A673 (cell line): ENCODE results near the gene DNAJC6. TPM values are rescaled to one million over a fixed set of nuclear protein-coding genes. Genes with fewer than 3 reads are reported as not detected.

Experiments
- BruUV-seq: library from RNA; stranded (reverse); fragments of 400-500 nt; replicated peaks from 2 replicates; lab custom pipeline; 2021; lab: Mats Ljungman, UMichigan
- CTCF ChIA-PET: fragments of 300-600 bp; sonication (Branson Sonifier 250); formaldehyde crosslinking; loops from one replicate; lab custom pipeline; 2022; ENCODE audit warnings: antibody characterized with exemption; lab: Charles Lee
- POLR2A ChIA-PET: fragments of 300-600 bp; sonication (Branson Sonifier 250); formaldehyde crosslinking; loops from one replicate; lab custom pipeline; 2022; ENCODE audit warnings: antibody characterized with exemption; ENCODE audit not compliant: low non-redundant PET; lab: Charles Lee
- DNase-seq: peaks from one replicate; pipeline ENCODE4 v3.0.0-alpha.2; 2015; ENCODE audit warnings: low spot score
- H3K27ac ChIP-seq: fragments of 200-600 bp; sonication (generic); 2 replicates; pipeline ENCODE4 v1.5.1; 2016; ENCODE audit warnings: mixed run types, low read depth, mild to moderate bottlenecking, mixed read lengths, antibody characterized with exemption, low read length; ENCODE audit not compliant: poor library complexity, severe bottlenecking
- H3K27me3 ChIP-seq: fragments of 200-600 bp; sonication (generic); replicated peaks from 2 replicates; pipeline ENCODE4 v1.6.1; 2017; ENCODE audit warnings: mixed run types, low read depth, mild to moderate bottlenecking, mixed read lengths, antibody characterized with exemption, low read length; ENCODE audit not compliant: insufficient read depth, poor library complexity
- H3K36me3 ChIP-seq: fragments of 200-600 bp; sonication (generic); 2 replicates; pipeline ENCODE4 v1.6.1; 2016; ENCODE audit warnings: mixed run types, mild to moderate bottlenecking, mixed read lengths, antibody characterized with exemption, low read length; ENCODE audit not compliant: insufficient read depth, poor library complexity, severe bottlenecking
- H3K4me1 ChIP-seq: fragments of 200-600 bp; sonication (generic); 2 replicates; pipeline ENCODE4 v1.6.1; 2017; ENCODE audit warnings: mixed run types, mild to moderate bottlenecking, mixed read lengths, antibody characterized with exemption, low read length; ENCODE audit not compliant: insufficient read depth, poor library complexity, severe bottlenecking
- H3K4me3 ChIP-seq: fragments of 200-600 bp; sonication (generic); 2 replicates; pipeline ENCODE4 v1.5.1; 2016; ENCODE audit warnings: low read depth, mixed run types, mild to moderate bottlenecking, mixed read lengths, low read length; ENCODE audit not compliant: poor library complexity, severe bottlenecking
- H3K9me3 ChIP-seq: fragments of 200-600 bp; sonication (generic); 2 replicates; pipeline ENCODE4 v1.6.1; 2016; ENCODE audit warnings: mixed run types, low read depth, mild to moderate bottlenecking, mixed read lengths, antibody characterized with exemption, low read length; ENCODE audit not compliant: poor library complexity, severe bottlenecking
- CTCF ChIP-seq: fragments of 300-800, 200-600 bp; sonication (generic); conservative IDR thresholded peaks from 2 replicates; pipeline ENCODE4 v1.5.1; 2017; ENCODE audit warnings: low read depth, mild to moderate bottlenecking, antibody characterized with exemption, low read length, moderate library complexity, mixed read lengths
- EZH2 ChIP-seq: fragments of 200-600 bp; sonication (generic); IDR thresholded peaks from 2 replicates; pipeline ENCODE4 v1.6.1; 2017; ENCODE audit warnings: borderline replicate concordance, low read depth, mild to moderate bottlenecking, mixed read lengths, antibody characterized with exemption, low read length; ENCODE audit not compliant: poor library complexity, severe bottlenecking
- intact Hi-C: fragments of 100-400 bp; cut with micrococcal nuclease; formaldehyde crosslinking; loops from one replicate; pipeline ENCODE4 v1.10.0; 2022; ENCODE audit not compliant: unreplicated experiment
- total RNA-seq: library from RNA; stranded (reverse); gene quantifications from 2 replicates; pipeline ENCODE4 v1.2.3, GENCODE V29; 2021

Gene DNAJC6
- total RNA-seq, 1 experiment from 2014 or later = 1.1 TPM

GRCh38 chr1:65308781-65309303 is 501 bp upstream of the DNAJC6 start:
- no peaks in the 10 kb centered on the region for H3K9me3 ChIP-seq
- ChIA-PET CTCF (interaction anchor here (0.7 kb wide), 1 partner anchor 1040 kb away, joined by 6 read pairs; no protein-coding TSS in a partner anchor), POLR2A (no interaction called here)
- no TSS peak for BruUV-seq
- H3K4me1 ChIP-seq = peaks cover 6% of the 10 kb centered on the region
- H3K27ac ChIP-seq = no peak overlapping the region
- peaks cover 62% of the 10 kb centered on the region for H3K27me3 ChIP-seq
- no peak for DNase-seq
- peak overlapping the region; percentile 32 for H3K4me3 ChIP-seq
- no peak for TF ChIP-seq EZH2
- no peak for TF ChIP-seq CTCF
- intact Hi-C loops = no loop called here
- no peaks in the 10 kb centered on the region for H3K36me3 ChIP-seq

GRCh38 chr1:65310078-65310587 is 790 bp downstream of the DNAJC6 start:
- H3K4me1 ChIP-seq = peaks cover 6% of the 10 kb centered on the region
- no TSS peak for BruUV-seq
- H3K36me3 ChIP-seq = no peaks in the 10 kb centered on the region
- peaks cover 73% of the 10 kb centered on the region for H3K27me3 ChIP-seq
- DNase-seq = no peak
- intact Hi-C loops = no loop called here
- H3K27ac ChIP-seq = no peak overlapping the region
- ChIA-PET CTCF (no interaction called here), POLR2A (no interaction called here)
- TF ChIP-seq EZH2 = no peak
- TF ChIP-seq CTCF = no peak
- peak overlapping the region; percentile 32 for H3K4me3 ChIP-seq
- H3K9me3 ChIP-seq = no peaks in the 10 kb centered on the region

GRCh38 chr1:65311760-65312159 is 2.4 kb downstream of the DNAJC6 start:
- Histone ChIP-seq H3K4me3 (no peak overlapping the region), H3K27me3 (peaks cover 71% of the 10 kb centered on the region), H3K36me3 (no peaks in the 10 kb centered on the region), H3K9me3 (no peaks in the 10 kb centered on the region), H3K27ac (no peak overlapping the region), H3K4me1 (peaks cover 6% of the 10 kb centered on the region)
- POLR2A ChIA-PET = no interaction called here
- TF ChIP-seq CTCF (no peak), EZH2 (no peak)
- intact Hi-C loops = no loop called here
- CTCF ChIA-PET = no interaction called here
- no peak for DNase-seq
- no TSS peak for BruUV-seq
